K562 (cell line): ENCODE measurements around the gene PTPRR. TPM values are rescaled to one million over a fixed set of nuclear protein-coding genes. Genes with fewer than 3 reads are reported as not detected.

Source experiments
- BRD9 ChIP-seq: fragments of 450-650 bp; IDR thresholded peaks from 2 replicates; pipeline ENCODE4 v1.6.1; 2018; ENCODE audit warnings: low read depth; ENCODE audit not compliant: partially characterized antibody
- CAMTA2 ChIP-seq: fragments of 250-450 bp; sonication (Bioruptor Pico); conservative IDR thresholded peaks from 2 replicates; pipeline ENCODE4 v1.5.1; 2022
- CBX1 ChIP-seq: sonication (generic); IDR thresholded peaks from 2 replicates; pipeline ENCODE4 v1.6.1; 2016; ENCODE audit warnings: antibody characterized with exemption, low read depth, mild to moderate bottlenecking
- DMBX1 ChIP-seq: fragments of 250-450 bp; sonication (Bioruptor Pico); IDR thresholded peaks from 2 replicates; pipeline ENCODE4 v1.8.0; 2022; ENCODE audit warnings: inconsistent platforms, mild to moderate bottlenecking, moderate library complexity, borderline replicate concordance
- ETV5 ChIP-seq: sonication (generic); formaldehyde crosslinking; IDR thresholded peaks from 2 replicates; pipeline ENCODE4 v1.4.0; 2020; ENCODE audit warnings: low read depth, mild to moderate bottlenecking, missing genetic modification reagents
- HDAC2 ChIP-seq: fragments of 450-650 bp; IDR thresholded peaks from 2 replicates; pipeline ENCODE4 v1.6.1; 2016; ENCODE audit warnings: mild to moderate bottlenecking
- MED1 ChIP-seq: sonication (generic); formaldehyde crosslinking; IDR thresholded peaks from 2 replicates; pipeline ENCODE4 v1.8.1; 2023; ENCODE audit warnings: missing genetic modification reagents, borderline replicate concordance
- SIN3A ChIP-seq, 2 experiments: fragments of 150-350 bp in 1 of 2; IDR thresholded peaks; 2 replicates each; pipeline ENCODE4 v1.6.1; 2011 to 2016; ENCODE audit warnings: borderline replicate concordance in 2 of 2, low read depth in 2 of 2, low read length in 2 of 2, mild to moderate bottlenecking in 2 of 2, moderate library complexity in 2 of 2; ENCODE audit not compliant: control insufficient read depth in 1 of 2
- SMAD3 ChIP-seq: fragments of 450-650 bp; formaldehyde crosslinking; conservative IDR thresholded peaks from 2 replicates; pipeline ENCODE4 v1.4.0; 2020; ENCODE audit warnings: mild to moderate bottlenecking
- SMARCA4 ChIP-seq: fragments of 450-650 bp; IDR thresholded peaks from 2 replicates; pipeline ENCODE4 v1.6.1; 2016
- SP2 ChIP-seq: IDR thresholded peaks from 2 replicates; pipeline ENCODE4 v1.6.1; 2011; ENCODE audit warnings: mild to moderate bottlenecking, low read depth, low read length, moderate library complexity; ENCODE audit not compliant: poor library complexity, severe bottlenecking; ENCODE audit errors: extremely low read depth
- TAF9B ChIP-seq: fragments of 450-650 bp; IDR thresholded peaks from 2 replicates; pipeline ENCODE4 v1.6.1; 2018; ENCODE audit warnings: mild to moderate bottlenecking; ENCODE audit not compliant: partially characterized antibody
- ZNF143 ChIP-seq: sonication (generic); formaldehyde crosslinking; IDR thresholded peaks from 2 replicates; pipeline ENCODE4 v1.9.0; 2022; ENCODE audit warnings: mild to moderate bottlenecking, missing genetic modification reagents
- polyA plus RNA-seq, 8 experiments: library from polyadenylated mRNA; depleted of rRNA in 4 of 8; stranded (reverse) in 5 of 8; unstranded in 3 of 8; fragments of >200 nt; fragmentation: Nextera tagmentation in 2 of 8; fragmentation: Illumina TruSeq in 1 of 8; extraction: Ambion mirVana in 2 of 8; extraction: Trizol in 1 of 8; gene quantifications; 2 replicates each; pipeline versions ENCODE4 v1.2.1 to v1.2.3, GENCODE V29; 2011 to 2014; ENCODE audit warnings: inconsistent platforms in 1 of 8, missing spikeins in 1 of 8
- total RNA-seq, 7 experiments: library from RNA; depleted of rRNA in 6 of 7; stranded (reverse); fragments of >200 nt in 6 of 7; fragmentation: Illumina TruSeq in 2 of 7; extraction: Trizol in 2 of 7; gene quantifications; 2 replicates each; pipeline versions ENCODE4 v1.2.1 to v1.2.3, GENCODE V29; 2011 to 2021; ENCODE audit warnings: low replicate concordance in 1 of 7
- TF ChIP-seq, protein P1 (sequence below): sonication (generic); formaldehyde crosslinking; IDR thresholded peaks from 2 replicates; pipeline ENCODE4 v1.8.1; 2023; ENCODE audit warnings: missing genetic modification reagents, mild to moderate bottlenecking, borderline replicate concordance
- TF ChIP-seq, protein P2 (sequence below), 2 experiments: fragments of 450-650 bp in 1 of 2; sonication (generic) in 1 of 2; formaldehyde crosslinking in 1 of 2; IDR thresholded peaks in 1 of 2; conservative IDR thresholded peaks in 1 of 2; 2 replicates each; pipeline versions ENCODE4 v1.6.1 to v1.8.1; 2016 to 2023; ENCODE audit warnings: mild to moderate bottlenecking in 2 of 2, moderate library complexity in 2 of 2, inconsistent platforms in 1 of 2, missing genetic modification reagents in 1 of 2
- TF ChIP-seq, protein P3 (sequence below): fragments of 450-650 bp; IDR thresholded peaks from 2 replicates; pipeline ENCODE4 v1.6.1; 2016
- TF ChIP-seq, protein P4 (sequence below): sonication (generic); formaldehyde crosslinking; IDR thresholded peaks from 2 replicates; pipeline ENCODE4 v1.8.0; 2022; ENCODE audit warnings: mild to moderate bottlenecking, missing genetic modification reagents

PTPRR gene
- total and polyA plus RNA-seq, 9 of the 15 experiments (the other 6 are each of a cell fraction or from before 2014, with no cell fraction given), result 6.6 to 41.7 (median 12.3) TPM

DNA sequence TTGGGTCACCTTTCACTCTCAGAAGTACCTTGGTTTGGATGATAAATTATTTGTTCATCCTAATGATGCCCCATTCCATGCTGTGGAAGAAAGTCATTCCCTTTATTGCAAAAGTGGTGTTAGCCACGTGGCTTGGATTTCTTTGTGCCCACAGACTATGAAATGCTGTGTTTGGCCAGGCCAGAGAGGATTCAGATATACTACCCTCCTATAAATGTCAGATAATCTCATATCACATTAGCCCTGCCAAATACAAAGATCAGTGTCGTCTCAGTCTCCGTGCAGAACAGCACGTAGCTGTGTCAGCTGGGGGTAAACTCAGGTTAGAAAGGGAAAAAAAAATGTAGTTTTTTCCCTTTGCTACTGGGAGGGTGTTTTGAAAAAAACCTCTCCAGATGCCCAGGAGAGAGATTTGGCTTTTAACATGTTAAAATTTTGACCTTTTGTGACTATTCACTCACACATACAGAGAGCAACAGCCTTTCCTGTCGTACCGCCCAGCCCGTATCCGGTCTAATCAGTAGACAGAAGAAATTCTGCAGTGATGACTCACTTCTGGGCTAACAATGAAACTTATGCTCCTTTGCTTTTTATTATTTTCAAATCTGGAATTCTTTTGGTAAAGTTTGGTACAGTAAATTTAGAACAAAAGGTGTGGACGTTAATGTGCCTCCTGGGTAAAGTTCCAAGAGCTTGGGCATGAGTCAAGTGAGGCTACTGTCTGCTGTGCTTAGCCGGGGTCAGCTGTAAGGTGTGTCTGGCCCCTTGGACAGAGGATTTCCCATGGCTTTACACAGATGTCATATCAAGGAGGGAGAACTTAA is 274.8 kb downstream of the PTPRR start (continued):
- TF ChIP-seq, protein P1, sequence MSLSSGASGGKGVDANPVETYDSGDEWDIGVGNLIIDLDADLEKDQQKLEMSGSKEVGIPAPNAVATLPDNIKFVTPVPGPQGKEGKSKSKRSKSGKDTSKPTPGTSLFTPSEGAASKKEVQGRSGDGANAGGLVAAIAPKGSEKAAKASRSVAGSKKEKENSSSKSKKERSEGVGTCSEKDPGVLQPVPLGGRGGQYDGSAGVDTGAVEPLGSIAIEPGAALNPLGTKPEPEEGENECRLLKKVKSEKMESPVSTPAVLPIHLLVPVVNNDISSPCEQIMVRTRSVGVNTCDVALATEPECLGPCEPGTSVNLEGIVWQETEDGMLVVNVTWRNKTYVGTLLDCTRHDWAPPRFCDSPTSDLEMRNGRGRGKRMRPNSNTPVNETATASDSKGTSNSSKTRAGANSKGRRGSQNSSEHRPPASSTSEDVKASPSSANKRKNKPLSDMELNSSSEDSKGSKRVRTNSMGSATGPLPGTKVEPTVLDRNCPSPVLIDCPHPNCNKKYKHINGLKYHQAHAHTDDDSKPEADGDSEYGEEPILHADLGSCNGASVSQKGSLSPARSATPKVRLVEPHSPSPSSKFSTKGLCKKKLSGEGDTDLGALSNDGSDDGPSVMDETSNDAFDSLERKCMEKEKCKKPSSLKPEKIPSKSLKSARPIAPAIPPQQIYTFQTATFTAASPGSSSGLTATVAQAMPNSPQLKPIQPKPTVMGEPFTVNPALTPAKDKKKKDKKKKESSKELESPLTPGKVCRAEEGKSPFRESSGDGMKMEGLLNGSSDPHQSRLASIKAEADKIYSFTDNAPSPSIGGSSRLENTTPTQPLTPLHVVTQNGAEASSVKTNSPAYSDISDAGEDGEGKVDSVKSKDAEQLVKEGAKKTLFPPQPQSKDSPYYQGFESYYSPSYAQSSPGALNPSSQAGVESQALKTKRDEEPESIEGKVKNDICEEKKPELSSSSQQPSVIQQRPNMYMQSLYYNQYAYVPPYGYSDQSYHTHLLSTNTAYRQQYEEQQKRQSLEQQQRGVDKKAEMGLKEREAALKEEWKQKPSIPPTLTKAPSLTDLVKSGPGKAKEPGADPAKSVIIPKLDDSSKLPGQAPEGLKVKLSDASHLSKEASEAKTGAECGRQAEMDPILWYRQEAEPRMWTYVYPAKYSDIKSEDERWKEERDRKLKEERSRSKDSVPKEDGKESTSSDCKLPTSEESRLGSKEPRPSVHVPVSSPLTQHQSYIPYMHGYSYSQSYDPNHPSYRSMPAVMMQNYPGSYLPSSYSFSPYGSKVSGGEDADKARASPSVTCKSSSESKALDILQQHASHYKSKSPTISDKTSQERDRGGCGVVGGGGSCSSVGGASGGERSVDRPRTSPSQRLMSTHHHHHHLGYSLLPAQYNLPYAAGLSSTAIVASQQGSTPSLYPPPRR, result no peak
- TF ChIP-seq SMARCA4 (peak; percentile 95), HDAC2 (peak; percentile 55; the same call in 1 of the 2 replicates), SIN3A (IDR thresholded peaks at IDR 0.05; ENCODE audit: borderline replicate concordance in 2 of 2, control insufficient read depth in 1 of 2, low read depth in 2 of 2, low read length in 2 of 2) (no peak), TAF9B (peak; percentile 20), CBX1 (no peak), DMBX1 (CRISPR knock-in tag) (peak; percentile 64; the same call in 1 of the 2 replicates), SMAD3 (no peak), ZNF143 (CRISPR knock-in tag) (no peak), ETV5 (peak; percentile 87), BRD9 (peak; percentile 46), SP2 (no peak), MED1 (CRISPR knock-in tag) (no peak), CAMTA2 (CRISPR knock-in tag) (no peak)
- TF ChIP-seq, protein P2, sequence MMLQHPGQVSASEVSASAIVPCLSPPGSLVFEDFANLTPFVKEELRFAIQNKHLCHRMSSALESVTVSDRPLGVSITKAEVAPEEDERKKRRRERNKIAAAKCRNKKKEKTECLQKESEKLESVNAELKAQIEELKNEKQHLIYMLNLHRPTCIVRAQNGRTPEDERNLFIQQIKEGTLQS (IDR thresholded peaks at IDR 0.05), result peak; percentile 98
- TF ChIP-seq, protein P2 (CRISPR knock-in tag; conservative IDR thresholded peaks at IDR 0.05), result peak; percentile 58; the same call in 1 of the 2 replicates
- TF ChIP-seq, protein P3, sequence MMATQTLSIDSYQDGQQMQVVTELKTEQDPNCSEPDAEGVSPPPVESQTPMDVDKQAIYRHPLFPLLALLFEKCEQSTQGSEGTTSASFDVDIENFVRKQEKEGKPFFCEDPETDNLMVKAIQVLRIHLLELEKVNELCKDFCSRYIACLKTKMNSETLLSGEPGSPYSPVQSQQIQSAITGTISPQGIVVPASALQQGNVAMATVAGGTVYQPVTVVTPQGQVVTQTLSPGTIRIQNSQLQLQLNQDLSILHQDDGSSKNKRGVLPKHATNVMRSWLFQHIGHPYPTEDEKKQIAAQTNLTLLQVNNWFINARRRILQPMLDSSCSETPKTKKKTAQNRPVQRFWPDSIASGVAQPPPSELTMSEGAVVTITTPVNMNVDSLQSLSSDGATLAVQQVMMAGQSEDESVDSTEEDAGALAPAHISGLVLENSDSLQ, result no peak; the same call in 1 of the 2 replicates
- TF ChIP-seq, protein P4, sequence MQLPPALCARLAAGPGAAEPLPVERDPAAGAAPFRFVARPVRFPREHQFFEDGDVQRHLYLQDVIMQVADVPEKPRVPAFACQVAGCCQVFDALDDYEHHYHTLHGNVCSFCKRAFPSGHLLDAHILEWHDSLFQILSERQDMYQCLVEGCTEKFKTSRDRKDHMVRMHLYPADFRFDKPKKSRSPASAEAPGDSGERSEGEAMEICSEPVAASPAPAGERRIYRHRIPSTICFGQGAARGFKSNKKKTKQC (CRISPR knock-in tag), result no peak
